BJ (cell line): Measurements from ENCODE around the gene COG5. TPM values are rescaled to one million over a fixed set of nuclear protein-coding genes. Genes with fewer than 3 reads are reported as not detected.

Experiments used
- polyA plus RNA-seq: library from polyadenylated mRNA; depleted of rRNA; stranded (reverse); fragments of >200 nt; gene quantifications from 2 replicates; pipeline ENCODE4 v1.2.3, GENCODE V29; 2011; rRNA removed
- small RNA-seq: library from RNA; depleted of rRNA; stranded (forward); fragments of <200 nt; gene quantifications from one replicate; pipeline ENCODE3, GENCODE V24; 2012; ENCODE audit warnings: low replicate concordance, low read depth; ENCODE audit not compliant: insufficient read length

COG5 gene
- polyA plus RNA-seq, 1 experiment = 20.5 TPM

Small RNA genes lying within 50 kb of the gene (small RNA-seq; reads per million reads assigned to genes)
- gene AC002381.1 (not detected), gene RF01233 (not detected)

Other genes with a start within 250 kb of the COG5 start
- not detected in 2 replicates for gene GPR22, start 93.9 kb downstream of the COG5 start, polyA plus RNA-seq
- 2.2 and 4.5 TPM in 2 replicates for gene DUS4L, start 51 bp upstream of the COG5 start, polyA plus RNA-seq
- 20.3 and 57.3 TPM in 2 replicates for gene BCAP29, start 16.3 kb upstream of the COG5 start, polyA plus RNA-seq
- 0.12 and 0.25 TPM in 2 replicates for gene SLC26A4, start 96.9 kb upstream of the COG5 start, polyA plus RNA-seq
- gene CBLL1, start 180.2 kb upstream of the COG5 start, polyA plus RNA-seq = 12.2 and 13.9 TPM in 2 replicates
- not detected in 2 replicates for gene SLC26A3, start 239.3 kb upstream of the COG5 start, polyA plus RNA-seq